ENCODE results near the gene ZDHHC14. TPM values are rescaled to one million over a fixed set of nuclear protein-coding genes. Genes with fewer than 3 reads are reported as not detected.
A peak's percentile ranks its signal among the peaks of the same experiment; 100 is the strongest.

Gene ZDHHC14
- total and polyA plus RNA-seq, 2 of the 8 experiments (the other 6 are each of a cell fraction or from before 2014, with no cell fraction given): 2.9 to 5.3 TPM

GRCh38 chr6:157688960-157689599, 308.1 kb downstream of the ZDHHC14 start:
- CTCF ChIA-PET (ENCODE audit: partially characterized antibody): interaction anchor here (0.7 to 4.6 kb wide), 21 partner anchors 9 to 374 kb away, joined by 3 to 30 read pairs (median 3); no protein-coding TSS in a partner anchor
- no peak for TF ChIP-seq SP4 (IDR thresholded peaks at IDR 0.05; ENCODE audit: low read length)
- TF ChIP-seq RAD21 (IDR thresholded peaks at IDR 0.05 in 1 of 2, conservative IDR thresholded peaks at IDR 0.05 in 1 of 2; ENCODE audit: low read depth in 2 of 2, low read length in 2 of 2): peak; percentile 68 to 77
- peak; percentile 64 for TF ChIP-seq CEBPB (IDR thresholded peaks at IDR 0.05; ENCODE audit: low read depth, low read length)
- peak; percentile 34 to 67 (median 59) for TF ChIP-seq CTCF (IDR thresholded peaks at IDR 0.05; ENCODE audit: control extremely low read depth in 1 of 3, insufficient read depth in 1 of 3, low read depth in 1 of 3, low read length in 3 of 3)
- TF ChIP-seq YY1 (IDR thresholded peaks at IDR 0.05; ENCODE audit: low read depth, low read length): 0 out of 2 replicates have a peak, but pooled peaks have one; percentile 16

More at GRCh38 chr6:157688960-157689599, 308.1 kb downstream of the ZDHHC14 start:
- Histone ChIP-seq H2BK20ac (ENCODE audit: low read length) (peak overlapping the region; percentile 87; the same call in 1 of the 2 replicates), H3K4me3 (ENCODE audit: extremely low read depth in 1 of 4, insufficient read depth in 2 of 4, low read depth in 3 of 4, low read length in 4 of 4) (no peak overlapping the region), H2AK5ac (ENCODE audit: low read depth, low read length) (no peak overlapping the region; the same call in 1 of the 2 replicates), H3K9ac (replicated peaks in 1 of 4; ENCODE audit: extremely low read depth in 1 of 4, low read depth in 3 of 4, low read length in 3 of 4) (no peak overlapping the region), H2BK15ac (ENCODE audit: low read length) (0 out of 2 replicates have a peak overlapping the region, but pooled peaks have one; percentile 66), H3K14ac (ENCODE audit: insufficient read length) (no peak overlapping the region), H2BK12ac (ENCODE audit: low read depth, low read length) (peak overlapping the region; percentile 68; the same call in 1 of the 2 replicates), H3K4me1 (replicated peaks in 1 of 4; ENCODE audit: control insufficient read depth in 3 of 4, insufficient read depth in 4 of 4, low read length in 3 of 4) (peaks cover 0 to 2% (median 0%) of the 10 kb centered on the region in 4 experiments; a peak in 1 of 7 replicates), H3K9me3 (ENCODE audit: insufficient read depth in 2 of 2, low read depth in 1 of 2, low read length in 1 of 2) (no peaks in the 10 kb centered on the region), H3K36me3 (ENCODE audit: control insufficient read depth in 2 of 4, insufficient read depth in 4 of 4, low read length in 3 of 4) (no peaks in the 10 kb centered on the region), H2AFZ (ENCODE audit: low read length) (peak overlapping the region; percentile 93), H3K79me1 (ENCODE audit: low read depth, low read length) (no peaks in the 10 kb centered on the region), H4K91ac (replicated peaks; ENCODE audit: insufficient read length, low read length) (no peak overlapping the region), H3K79me2 (ENCODE audit: control insufficient read depth in 1 of 2, insufficient read depth in 2 of 2, low read length in 2 of 2) (no peaks in the 10 kb centered on the region), H4K5ac (ENCODE audit: insufficient read length, low read depth, low read length) (no peak overlapping the region), H4K8ac (ENCODE audit: extremely low read depth, insufficient read depth, low read length) (peak overlapping the region; percentile 57; the same call in 1 of the 2 replicates), H3K27me3 (replicated peaks in 1 of 4; ENCODE audit: control insufficient read depth in 3 of 4, extremely low read depth in 1 of 4, insufficient read depth in 3 of 4, low read length in 3 of 4) (no peaks in the 10 kb centered on the region; a peak in 2 of 7 replicates), H3K23ac (ENCODE audit: insufficient read length) (no peak overlapping the region), H3K27ac (ENCODE audit: low read depth, low read length) (no peak overlapping the region), H3K4ac (replicated peaks; ENCODE audit: insufficient read length, low read depth, low read length) (no peak overlapping the region), H3K56ac (replicated peaks; ENCODE audit: insufficient read length, low read depth, low read length) (no peak overlapping the region), H2BK120ac (replicated peaks; ENCODE audit: low read depth, low read length) (no peak overlapping the region), H3K4me2 (ENCODE audit: insufficient read depth in 1 of 2, low read depth in 2 of 2, low read length in 2 of 2) (no peak overlapping the region), H3K18ac (ENCODE audit: extremely low read depth, low read length) (peak overlapping the region; percentile 83; the same call in 1 of the 2 replicates), H4K20me1 (replicated peaks in 1 of 2; ENCODE audit: control insufficient read depth in 1 of 2, insufficient read depth in 2 of 2, low read length in 2 of 2) (no peaks in the 10 kb centered on the region), H3K23me2 (ENCODE audit: low read depth, low read length) (no peaks in the 10 kb centered on the region), H2BK5ac (ENCODE audit: low read depth, low read length) (peak overlapping the region; percentile 73; the same call in 1 of the 2 replicates)
- POLR2A ChIA-PET (ENCODE audit: partially characterized antibody): no interaction called here
- 79% methylated on average over 16 of the region's 17 CpGs; no CpG with 5 or more reads in 1 of the 2 experiments for WGBS, 2 experiments (ENCODE audit: extremely low coverage in 1 of 2, insufficient coverage in 1 of 2, insufficient read length in 1 of 2, insufficient replicate concordance in 2 of 2, low coverage in 1 of 2, low lambda C conversion rate in 2 of 2, missing lambda C conversion rate in 1 of 2)
- peak in 1 of 2 experiments; percentile 60 for DNase-seq (ENCODE audit: low read depth in 1 of 2, low spot score in 2 of 2)
- no peak for FAIRE-seq
